DMS79 (cell line): ENCODE data around the gene LHPP.
"Not testable (repeated sequence)": the region's sequence is repeated elsewhere in the genome, so short reads cannot be mapped to it uniquely, and the experiment has no call there.

Experiments used
- DNase-seq: peaks from one replicate; lab custom pipeline; 2025; lab: John Stamatoyannopoulos, UW

Gene LHPP

GRCh38 chr10:124606822-124607221 is 145.2 kb downstream of the LHPP start:
- no peak for DNase-seq

- no peak for DNase-seq
Measured at GRCh38 chr10:124607693-124608092, 146.1 kb downstream of the LHPP start.

GRCh38 chr10:124608093-124608721 is 146.6 kb downstream of the LHPP start:
- no peak for DNase-seq

DNA sequence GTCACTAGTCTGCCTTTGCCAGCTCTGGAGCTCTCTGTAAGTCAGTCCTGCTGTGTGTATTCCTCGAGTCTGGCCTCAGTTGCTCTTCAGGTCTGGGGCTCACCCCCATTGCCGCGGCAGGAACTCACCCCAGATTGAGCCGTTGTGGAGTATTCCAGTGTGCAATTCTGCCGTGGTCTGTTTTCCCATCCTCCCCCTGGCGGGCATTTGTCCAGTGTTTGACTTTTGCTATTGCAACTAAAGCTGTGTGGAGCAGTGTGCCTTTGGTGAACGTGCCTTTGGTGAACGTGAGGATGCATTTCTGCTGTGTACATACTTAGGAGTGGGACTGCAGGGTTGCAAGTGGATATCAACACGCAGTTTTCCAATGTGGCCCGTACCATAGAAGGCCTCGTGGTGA is 148.1 kb downstream of the LHPP start:
- no peak for DNase-seq

- DNase-seq = not testable (repeated sequence)
Measured at GRCh38 chr10:124610186-124610585, 148.6 kb downstream of the LHPP start.

GRCh38 chr10:124610851-124611250 is 149.2 kb downstream of the LHPP start:
- DNase-seq = not testable (repeated sequence)

- no peak for DNase-seq
Measured at GRCh38 chr10:124611738-124612137, 150.1 kb downstream of the LHPP start.

- DNase-seq = no peak
Measured at GRCh38 chr10:124612611-124613498, 151.2 kb downstream of the LHPP start.

DNA sequence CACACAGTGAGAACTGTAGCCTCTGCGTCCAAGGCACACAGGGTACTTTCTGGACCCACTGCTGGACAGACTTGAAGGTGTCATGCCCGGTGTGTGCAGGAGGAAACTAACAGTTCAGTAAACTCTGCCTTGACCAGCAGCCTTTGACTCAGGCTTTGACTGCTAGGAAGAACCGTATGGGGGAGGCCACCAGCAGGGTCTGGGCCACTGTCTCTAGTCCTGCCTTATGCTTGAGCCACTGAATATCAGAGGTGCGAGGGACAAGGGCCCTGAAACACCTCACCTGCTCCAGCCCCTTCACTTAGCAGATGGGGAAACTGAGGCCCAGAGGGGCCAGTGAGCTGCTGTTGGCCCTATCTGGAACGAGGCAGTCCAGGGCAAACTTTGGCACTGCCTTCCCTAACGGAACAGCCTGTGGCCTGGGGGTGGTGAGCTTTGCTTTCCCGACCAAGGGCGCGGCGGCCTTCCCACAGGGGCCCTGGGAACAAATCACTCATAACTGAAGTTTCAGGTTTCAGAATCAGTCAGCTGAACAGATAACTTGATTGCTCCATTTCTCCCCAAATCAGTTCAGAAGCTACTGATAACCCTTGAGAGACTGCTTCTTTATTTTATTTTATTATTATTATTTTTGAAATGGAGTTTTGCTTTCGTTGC is 152.5 kb downstream of the LHPP start:
- no peak for DNase-seq

- no peak for DNase-seq
Measured at GRCh38 chr10:124615259-124615658, 153.6 kb downstream of the LHPP start.

- no peak for DNase-seq
Measured at GRCh38 chr10:124616040-124616835, 154.6 kb downstream of the LHPP start.

GRCh38 chr10:124616836-124617130 is 155.2 kb downstream of the LHPP start:
- no peak for DNase-seq

DNA sequence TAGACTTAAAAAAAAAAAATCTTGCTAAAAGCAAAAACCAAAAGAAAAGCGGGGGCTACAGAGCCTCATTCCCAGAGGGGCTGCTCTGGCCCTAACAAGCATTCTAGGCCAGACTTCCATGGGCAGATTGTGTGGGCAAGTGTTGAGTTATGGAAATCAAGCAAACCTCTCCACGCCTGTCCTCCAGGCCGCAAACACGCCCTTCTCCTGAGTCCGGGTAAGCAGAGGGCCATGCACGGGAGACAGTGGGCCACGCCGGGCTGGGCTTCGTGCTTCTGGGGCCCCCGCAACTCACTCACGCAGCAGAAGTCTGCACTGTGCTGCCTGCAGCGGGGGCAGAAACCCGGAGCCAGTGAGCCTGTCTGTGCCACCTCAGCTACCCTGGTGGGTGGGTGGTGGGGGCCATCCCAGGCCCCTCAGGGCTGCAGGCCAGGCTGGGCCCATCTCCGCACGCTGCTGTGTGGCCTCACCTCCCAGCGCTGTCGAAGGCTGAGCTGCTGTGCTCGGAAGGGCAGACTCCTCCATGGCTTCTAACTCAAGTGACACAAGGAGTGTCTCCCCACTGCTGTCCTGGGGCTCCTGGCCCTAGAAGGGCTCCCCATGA is 156.9 kb downstream of the LHPP start:
- DNase-seq = no peak

- peak; percentile 38 for DNase-seq
Measured at GRCh38 chr10:124619195-124619594, 157.6 kb downstream of the LHPP start.

- no peak for DNase-seq
Measured at GRCh38 chr10:124619802-124620490, 158.3 kb downstream of the LHPP start.

- peak; percentile 27 for DNase-seq
Measured at GRCh38 chr10:124621637-124622036, 160.0 kb downstream of the LHPP start.

DNA sequence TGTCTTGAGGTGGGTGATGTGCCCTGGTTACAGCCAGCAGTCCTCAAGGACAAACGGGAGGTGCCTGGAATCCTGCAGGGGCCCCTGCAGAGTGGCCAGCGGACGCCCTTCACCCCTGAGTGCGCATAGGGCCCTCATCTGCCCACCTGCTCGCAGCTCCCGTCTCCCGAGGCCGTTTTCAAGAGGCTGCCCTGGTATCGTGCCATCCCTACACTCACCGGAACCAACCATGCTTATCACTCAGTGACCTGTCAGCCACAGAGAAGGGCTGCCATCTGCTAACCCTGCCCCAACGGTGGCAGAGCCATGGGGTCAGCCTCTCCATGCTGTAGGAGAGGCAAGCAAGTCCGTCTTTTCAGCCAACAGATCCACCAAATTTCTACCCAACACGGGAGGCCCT is 160.5 kb downstream of the LHPP start:
- peak; percentile 53 for DNase-seq

DNA sequence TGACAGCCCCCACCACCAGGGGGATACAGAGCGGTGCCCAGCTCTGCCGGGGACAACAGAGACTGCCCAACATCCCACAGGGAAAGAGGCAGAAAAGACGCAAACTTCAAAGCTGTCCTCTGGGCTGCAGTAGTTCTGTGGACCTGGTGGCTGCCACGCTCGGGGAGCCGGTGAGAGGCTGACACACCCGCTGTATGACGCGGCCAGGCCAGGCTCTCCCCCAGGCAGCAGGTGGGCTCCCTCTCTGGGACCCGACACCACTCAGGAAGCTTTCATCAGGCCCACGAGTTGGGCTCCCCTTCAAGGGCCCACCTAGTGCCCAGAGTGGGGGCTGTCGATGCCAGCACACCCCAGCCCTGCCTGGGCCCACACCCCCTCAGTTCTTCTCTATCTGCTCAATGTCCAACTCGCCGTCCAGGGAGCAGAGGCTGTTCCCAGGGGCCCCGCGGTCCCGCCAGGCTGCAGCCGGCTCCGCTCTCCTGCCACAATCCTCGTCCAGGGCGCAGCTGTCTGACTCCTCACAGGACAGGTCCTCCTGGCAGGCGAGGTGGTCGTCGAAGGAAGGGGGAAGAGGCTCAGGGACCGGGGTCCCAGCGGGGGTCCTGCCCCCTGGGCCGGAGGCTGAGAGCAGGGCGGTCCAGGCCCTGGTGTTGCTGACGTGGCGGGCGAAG is 161.4 kb downstream of the LHPP start:
- DNase-seq = no peak

DNA sequence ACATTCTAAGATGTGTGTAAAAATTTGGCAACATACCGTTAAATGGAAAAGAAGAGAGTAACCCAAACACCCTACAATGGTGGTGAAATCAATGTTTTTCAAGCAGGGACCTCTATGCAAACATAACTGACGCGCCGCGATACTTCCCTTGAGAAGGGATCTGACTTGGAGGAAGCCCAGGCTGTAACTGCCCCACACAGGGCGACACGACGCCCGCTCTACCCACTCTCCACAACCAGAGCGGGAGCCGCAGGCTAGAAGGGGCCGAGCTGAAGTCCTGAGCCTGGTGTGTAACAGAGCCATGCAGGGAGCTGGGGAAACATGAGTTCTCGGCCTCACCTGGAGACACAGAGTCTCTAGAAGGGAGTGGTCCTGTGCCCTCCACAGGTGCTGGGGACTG is 162.4 kb downstream of the LHPP start:
- no peak for DNase-seq

GRCh38 chr10:124624466-124624865 is 162.8 kb downstream of the LHPP start:
- DNase-seq = peak; percentile 45

- peak; percentile 38 for DNase-seq
Measured at GRCh38 chr10:124624895-124625294, 163.3 kb downstream of the LHPP start.
